Endothelial cell of umbilical vein (primary cell): ENCODE data around the gene KCNK16. TPM values are rescaled to one million over a fixed set of nuclear protein-coding genes. Genes with fewer than 3 reads are reported as not detected.

ENCODE experiments used
- BruUV-seq: library from RNA; stranded (reverse); fragments of 400-500 nt; replicated peaks from 2 replicates; lab custom pipeline; 2021; lab: Mats Ljungman, UMichigan
- CTCF ChIA-PET: fragments of 300-600, 350-600 bp; sonication (Branson Sonifier 250); formaldehyde crosslinking; loops from one replicate; lab custom pipeline; 2021; ENCODE audit warnings: antibody characterized with exemption, inconsistent platforms; lab: Charles Lee
- POLR2A ChIA-PET: fragments of 300-600, 350-600 bp; sonication (Branson Sonifier 250); formaldehyde crosslinking; loops from one replicate; lab custom pipeline; 2021; ENCODE audit warnings: antibody characterized with exemption, inconsistent platforms; lab: Charles Lee
- DNase-seq: peaks from one replicate; pipeline ENCODE4 v3.0.0-alpha.2; 2011; ENCODE audit warnings: low read depth, low spot score
- FAIRE-seq: peaks from 2 replicates; lab custom pipeline; 2011; peaks lifted over from hg19 to GRCh38; lab: Jason Lieb, UNC
- H2AFZ ChIP-seq: 2 replicates; pipeline ENCODE4 v1.6.0; 2012; ENCODE audit warnings: low read depth, low read length, control low read depth, inconsistent platforms
- H3K27ac ChIP-seq: 2 replicates; pipeline ENCODE4 v1.5.1; 2011; ENCODE audit warnings: low read depth, mild to moderate bottlenecking, control low read depth, low read length, moderate library complexity; ENCODE audit not compliant: insufficient read depth
- H3K27me3 ChIP-seq, 2 experiments: 2 replicates each; pipeline versions ENCODE4 v1.6.0 to v1.6.1; 2011; ENCODE audit warnings: low read length in 2 of 2, mixed read lengths in 1 of 2; ENCODE audit not compliant: control insufficient read depth in 2 of 2, insufficient read depth in 2 of 2
- H3K36me3 ChIP-seq, 2 experiments: 2 replicates in 1 of 2; 3 replicates in 1 of 2; pipeline ENCODE4 v1.5.1; 2011; ENCODE audit warnings: low read length in 2 of 2, mild to moderate bottlenecking in 1 of 2, moderate library complexity in 1 of 2; ENCODE audit not compliant: control insufficient read depth in 2 of 2, insufficient read depth in 2 of 2; ENCODE audit errors: extremely low read depth in 1 of 2
- H3K4me1 ChIP-seq: 3 replicates; pipeline ENCODE4 v1.5.1; 2011; ENCODE audit warnings: mild to moderate bottlenecking, low read length; ENCODE audit not compliant: control insufficient read depth, insufficient read depth; ENCODE audit errors: extremely low read depth
- H3K4me2 ChIP-seq: 2 replicates; pipeline ENCODE4 v1.6.1; 2011; ENCODE audit warnings: low read length, control low read depth, mixed read lengths; ENCODE audit not compliant: insufficient read depth
- H3K4me3 ChIP-seq, 3 experiments: fragments of 200-600 bp in 1 of 3; sonication (generic), shearing (Covaris generic) in 1 of 3; replicated peaks in 1 of 3; 2 replicates each; pipeline ENCODE4 v1.5.1; 2011 to 2016; ENCODE audit warnings: control low read depth in 3 of 3, low read length in 3 of 3, mild to moderate bottlenecking in 2 of 3, inconsistent platforms in 1 of 3, low read depth in 1 of 3, moderate library complexity in 1 of 3; ENCODE audit not compliant: insufficient read depth in 1 of 3
- H3K79me2 ChIP-seq: 2 replicates; pipeline ENCODE4 v1.6.0; 2012; ENCODE audit warnings: low read length, inconsistent platforms; ENCODE audit not compliant: control insufficient read depth, insufficient read depth
- H3K9ac ChIP-seq: replicated peaks from 2 replicates; pipeline ENCODE3; 2011; ENCODE audit warnings: low read length, control low read depth; ENCODE audit not compliant: insufficient read depth; ENCODE audit errors: extremely low read depth
- H3K9me1 ChIP-seq: replicated peaks from 3 replicates; pipeline ENCODE4 v1.6.0; 2011; ENCODE audit warnings: mild to moderate bottlenecking, low read length; ENCODE audit not compliant: control insufficient read depth, insufficient read depth; ENCODE audit errors: extremely low read depth
- H3K9me3 ChIP-seq: replicated peaks from 2 replicates; pipeline ENCODE4 v1.5.1; 2012; ENCODE audit warnings: low read length, inconsistent platforms; ENCODE audit not compliant: control insufficient read depth, insufficient read depth
- H4K20me1 ChIP-seq: replicated peaks from 2 replicates; pipeline ENCODE3; 2011; ENCODE audit warnings: mild to moderate bottlenecking, low read length; ENCODE audit not compliant: control insufficient read depth, insufficient read depth; ENCODE audit errors: extremely low read depth
- CTCF ChIP-seq, 2 donors: IDR thresholded peaks; 1 replicate in 1 of 2; 2 replicates in 1 of 2; pipeline ENCODE4 v1.5.1; 2011; ENCODE audit warnings: low read length in 2 of 2, mild to moderate bottlenecking in 2 of 2, moderate library complexity in 2 of 2, control low read depth in 1 of 2, inconsistent platforms in 1 of 2, low read depth in 1 of 2; ENCODE audit not compliant: insufficient read depth in 1 of 2; ENCODE audit errors: extremely low read depth in 1 of 2
- EZH2 ChIP-seq: IDR thresholded peaks from 2 replicates; pipeline ENCODE4 v1.6.1; 2012; ENCODE audit warnings: borderline replicate concordance, low read depth, mild to moderate bottlenecking, moderate library complexity, low read length, inconsistent platforms; ENCODE audit not compliant: severe bottlenecking
- FOS ChIP-seq: IDR thresholded peaks from 2 replicates; pipeline ENCODE4 v1.6.1; 2011; ENCODE audit warnings: mild to moderate bottlenecking, low read length, moderate library complexity, borderline replicate concordance; ENCODE audit not compliant: insufficient read depth
- GATA2 ChIP-seq: IDR thresholded peaks from 2 replicates; pipeline ENCODE4 v1.7.0; 2011; ENCODE audit warnings: low read depth, mild to moderate bottlenecking, moderate library complexity, mixed read lengths, low read length; ENCODE audit not compliant: insufficient read length, insufficient read depth
- JUN ChIP-seq: IDR thresholded peaks from 2 replicates; pipeline ENCODE4 v1.6.1; 2011; ENCODE audit warnings: borderline replicate concordance, low read depth; ENCODE audit not compliant: insufficient read length, insufficient read depth
- MAX ChIP-seq: IDR thresholded peaks from 2 replicates; pipeline ENCODE4 v1.6.1; 2011; ENCODE audit not compliant: insufficient read depth, insufficient read length
- MYC ChIP-seq: IDR thresholded peaks from one replicate; pipeline ENCODE4 v1.6.1; 2011; ENCODE audit warnings: mild to moderate bottlenecking, low read depth, low read length
- POLR2A ChIP-seq: IDR thresholded peaks from 2 replicates; pipeline ENCODE4 v1.6.1; 2012; ENCODE audit warnings: low read depth, mild to moderate bottlenecking, control low read depth, low read length
- POLR2AphosphoS5 ChIP-seq: IDR thresholded peaks from 2 replicates; pipeline ENCODE4 v1.6.1; 2012; ENCODE audit warnings: low read depth, mild to moderate bottlenecking, control low read depth, low read length, moderate library complexity; ENCODE audit not compliant: insufficient read depth
- dilution Hi-C: fragments of 300-500 bp; cut with MboI; formaldehyde crosslinking; loops from one replicate; pipeline ENCODE4 v1.15.0; 2019; ENCODE audit warnings: low sequenced_read_pairs; ENCODE audit not compliant: extremely low pct_ligation_motif_present
- intact Hi-C: fragments of 100-400 bp; cut with micrococcal nuclease; formaldehyde crosslinking; loops from one replicate; pipeline ENCODE4 v1.10.0; 2022
- polyA plus RNA-seq, 4 experiments: library from polyadenylated mRNA; depleted of rRNA in 3 of 4; stranded (reverse) in 3 of 4; unstranded in 1 of 4; fragments of >200 nt; gene quantifications; 2 replicates each; pipeline versions ENCODE4 v1.2.1 to v1.2.3, GENCODE V29; 2011 to 2012; ENCODE audit warnings: missing spikeins in 1 of 4
- total RNA-seq: library from RNA; stranded (reverse); gene quantifications from 2 replicates; pipeline ENCODE4 v1.2.3, GENCODE V29; 2021

The KCNK16 gene
- total and polyA plus RNA-seq, 2 donors (not counting 3 experiments of a cell fraction or from before 2014, with no cell fraction given): not detected

GRCh38 chr6:39320363-39320984 is 2.0 kb downstream of the KCNK16 start:
- Histone ChIP-seq H3K36me3 (no peaks in the 10 kb centered on the region), H3K9me3 (no peaks in the 10 kb centered on the region), H3K9me1 (no peaks in the 10 kb centered on the region), H2AFZ (no peak overlapping the region), H3K79me2 (no peaks in the 10 kb centered on the region), H3K4me3 (no peak overlapping the region), H3K27me3 (no peaks in the 10 kb centered on the region), H3K9ac (no peak overlapping the region), H3K4me1 (no peaks in the 10 kb centered on the region), H3K4me2 (no peak overlapping the region), H4K20me1 (no peaks in the 10 kb centered on the region), H3K27ac (no peak overlapping the region)
- FAIRE-seq (no peak), DNase-seq (no peak)
- dilution Hi-C loops (no loop called here), intact Hi-C loops (no loop called here)
- ChIA-PET CTCF (interaction anchor here (1.4 kb wide), 1 partner anchor 18 kb away, joined by 4 read pairs; no protein-coding TSS in a partner anchor), POLR2A (no interaction called here)
- no peak for TF ChIP-seq MAX
- no peak for TF ChIP-seq POLR2A
- BruUV-seq: no TSS peak

GRCh38 chr6:39319621-39320362 is 2.7 kb downstream of the KCNK16 start:
- peaks cover under 1 to 2% of the 10 kb centered on the region in 2 experiments for H3K27me3 ChIP-seq
- POLR2A ChIA-PET: no interaction called here
- BruUV-seq: no TSS peak
- no peak for FAIRE-seq
- no peaks in the 10 kb centered on the region for H4K20me1 ChIP-seq
- no peak overlapping the region for H3K9ac ChIP-seq
- H3K36me3 ChIP-seq: no peaks in the 10 kb centered on the region
- no peaks in the 10 kb centered on the region for H3K79me2 ChIP-seq
- CTCF ChIA-PET: interaction anchor here (1.4 kb wide), 1 partner anchor 17 kb away, joined by 4 read pairs; no protein-coding TSS in a partner anchor
- dilution Hi-C loops: no loop called here
- no peak for DNase-seq
- H3K4me3 ChIP-seq: no peak overlapping the region
- no peak overlapping the region for H3K27ac ChIP-seq
- no peaks in the 10 kb centered on the region for H3K9me3 ChIP-seq
- TF ChIP-seq MAX (no peak), JUN (no peak), POLR2A (no peak), EZH2 (no peak), GATA2 (no peak), FOS (no peak), POLR2AphosphoS5 (no peak), CTCF (IDR thresholded peaks at IDR 0.05; ENCODE audit: extremely low read depth in 1 of 2, insufficient read depth in 1 of 2, low read depth in 1 of 2, low read length in 2 of 2) (no peak), MYC (no peak)
- H3K9me1 ChIP-seq: no peaks in the 10 kb centered on the region
- no peak overlapping the region for H3K4me2 ChIP-seq
- intact Hi-C loops: no loop called here
- H3K4me1 ChIP-seq: no peaks in the 10 kb centered on the region
- H2AFZ ChIP-seq: no peak overlapping the region
